Hematopoietic multipotent progenitor cell treated with erythropoietin and hydrocortisone succinate and interleukin-3 and kit ligand, for 6 days (in vitro differentiated cells): Measurements from ENCODE around the gene ABCB6.
"Not testable (repeated sequence)": the region's sequence is repeated elsewhere in the genome, so short reads cannot be mapped to it uniquely, and the experiment has no call there.

Experiments used
- DNase-seq: peaks from one replicate; pipeline ENCODE4 v3.0.0-alpha.2; 2015

ABCB6 gene

DNA sequence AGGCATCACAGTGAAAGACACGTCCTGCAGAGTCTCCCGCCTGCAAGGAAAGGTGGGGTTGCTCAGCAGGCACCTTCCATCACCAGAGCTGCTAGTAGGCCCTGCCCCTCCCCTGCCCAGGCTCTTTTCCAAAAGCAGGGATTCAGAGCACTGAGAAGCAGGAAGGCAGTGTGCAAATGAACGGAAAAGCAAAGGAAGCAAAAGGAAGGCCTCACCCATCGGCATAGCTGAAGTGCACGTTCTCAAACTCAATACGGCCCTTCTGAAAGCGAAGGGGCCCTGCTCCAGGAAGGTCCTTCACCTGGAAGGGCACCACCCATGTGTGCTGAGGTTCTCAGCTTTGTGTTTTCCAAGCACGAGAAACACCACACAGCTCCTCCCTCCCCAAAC lies 5.7 kb downstream of the ABCB6 start:
- no peak for DNase-seq

GRCh38 chr2:219210886-219211362 lies 7.8 kb downstream of the ABCB6 start:
- no peak for DNase-seq

GRCh38 chr2:219210196-219210885 lies 8.4 kb downstream of the ABCB6 start:
- DNase-seq, result no peak

- peak; percentile 49 for DNase-seq
Measured at GRCh38 chr2:219209236-219210195, 9.2 kb downstream of the ABCB6 start.

- DNase-seq, result peak; percentile 31
Measured at GRCh38 chr2:219207884-219208740, 10.6 kb downstream of the ABCB6 start.

DNA sequence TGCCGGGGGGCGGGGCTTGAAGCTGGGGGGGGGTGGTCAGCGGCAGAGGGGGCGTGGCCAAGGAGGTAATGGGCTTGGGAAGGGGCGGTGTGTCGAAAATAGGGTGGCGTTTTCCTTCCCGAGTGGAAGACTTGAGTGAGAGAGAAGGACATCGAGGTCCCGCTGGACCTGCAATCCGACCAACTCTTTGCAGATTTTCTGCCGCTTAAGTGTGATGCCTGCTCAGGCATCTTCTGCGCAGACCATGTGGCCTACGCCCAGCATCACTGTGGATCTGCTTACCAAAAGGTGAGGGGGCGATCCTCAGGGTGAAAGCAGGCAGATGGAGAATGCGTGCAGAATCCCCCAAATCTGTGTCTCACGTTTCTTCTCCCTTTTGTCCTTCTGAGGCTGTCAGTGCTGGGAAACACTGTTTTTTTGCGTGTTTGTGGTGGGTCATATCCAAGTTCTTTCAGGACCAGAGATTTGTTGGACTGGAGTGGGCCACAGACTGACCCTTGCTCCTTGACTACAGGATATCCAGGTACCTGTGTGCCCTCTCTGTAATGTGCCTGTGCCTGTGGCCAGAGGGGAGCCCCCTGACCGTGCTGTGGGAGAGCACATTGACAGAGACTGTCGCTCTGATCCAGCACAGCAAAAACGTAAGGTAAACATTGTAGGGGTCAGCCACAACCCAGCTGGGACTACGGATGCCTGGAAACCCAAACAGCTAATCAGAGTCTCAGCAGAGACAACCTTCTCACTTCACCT lies 11.4 kb downstream of the ABCB6 start:
- DNase-seq, result no peak

DNA sequence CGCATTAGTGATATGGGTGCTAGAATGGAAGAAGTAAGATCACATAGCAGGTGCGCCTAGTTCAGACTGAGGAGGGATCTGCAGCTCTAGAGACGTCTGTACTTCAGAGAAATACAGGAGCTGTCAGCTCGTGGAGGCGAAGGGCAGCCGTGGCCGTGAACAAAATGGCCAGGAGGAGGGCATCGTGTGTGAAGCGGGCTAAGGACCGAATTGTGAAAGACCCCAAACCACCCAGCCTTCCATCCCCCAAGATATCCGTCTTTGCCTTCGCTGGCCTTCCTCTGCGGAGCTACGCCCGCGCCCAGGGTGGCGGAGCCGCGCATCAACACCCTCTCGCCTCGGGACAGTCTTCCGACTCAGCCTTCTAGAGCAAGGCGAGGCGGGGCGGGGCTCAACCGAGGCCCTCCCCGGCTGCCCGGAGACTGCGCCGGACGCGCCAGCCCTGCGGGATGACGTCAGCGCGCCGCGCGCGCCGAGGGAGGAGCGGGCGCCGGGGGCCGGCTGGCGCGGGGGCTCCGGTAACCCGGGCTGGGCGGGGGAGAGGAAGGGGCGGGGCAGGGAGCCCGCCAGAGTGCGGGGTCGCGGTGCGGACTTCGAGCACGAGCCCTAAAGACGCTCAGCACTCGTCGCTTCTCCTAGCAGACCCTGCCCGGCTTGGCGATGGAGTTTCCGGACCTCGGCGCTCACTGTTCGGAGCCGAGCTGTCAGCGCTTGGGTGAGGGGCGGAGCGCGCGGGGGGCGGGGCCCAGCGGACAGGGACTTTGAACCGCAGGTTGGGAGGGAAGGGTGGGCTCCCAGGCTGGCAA lies 12.2 kb downstream of the ABCB6 start, which contains the start of gene ZFAND2B:
Gene ZFAND2B, plus strand, starts transcription at position 455 of the 806 bp plus-strand sequence. Its CDS starts 206 bp downstream, at position 661.
- peak; percentile 97 for DNase-seq

GRCh38 chr2:219205981-219206327 lies 12.8 kb downstream of the ABCB6 start:
- DNase-seq, result no peak

- peak; percentile 0 for DNase-seq
Measured at GRCh38 chr2:219205165-219205538, 13.6 kb downstream of the ABCB6 start.

GRCh38 chr2:219204425-219205164 lies 14.2 kb downstream of the ABCB6 start:
- peak; percentile 3 for DNase-seq

DNA sequence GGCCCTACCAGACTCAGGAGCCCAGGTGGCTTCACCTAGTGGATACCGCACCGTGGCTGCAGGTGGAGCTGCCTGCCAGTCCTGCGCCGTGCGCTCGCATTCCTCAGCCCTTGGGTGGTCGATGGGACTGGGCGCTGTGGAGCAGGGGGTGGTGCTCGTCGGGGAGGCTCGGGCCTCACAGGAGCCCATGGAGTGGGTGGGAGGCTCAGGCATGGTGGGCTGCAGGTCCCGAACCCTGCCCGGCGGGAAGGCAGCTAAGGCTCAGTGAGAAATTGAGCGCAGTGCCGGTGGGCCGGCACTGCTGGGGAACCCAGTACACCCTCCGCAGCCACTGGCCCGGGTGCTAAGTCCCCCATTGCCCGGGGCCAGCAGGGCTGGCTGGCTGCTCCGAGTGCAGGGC lies 17.4 kb downstream of the ABCB6 start:
- not testable (repeated sequence) for DNase-seq

DNA sequence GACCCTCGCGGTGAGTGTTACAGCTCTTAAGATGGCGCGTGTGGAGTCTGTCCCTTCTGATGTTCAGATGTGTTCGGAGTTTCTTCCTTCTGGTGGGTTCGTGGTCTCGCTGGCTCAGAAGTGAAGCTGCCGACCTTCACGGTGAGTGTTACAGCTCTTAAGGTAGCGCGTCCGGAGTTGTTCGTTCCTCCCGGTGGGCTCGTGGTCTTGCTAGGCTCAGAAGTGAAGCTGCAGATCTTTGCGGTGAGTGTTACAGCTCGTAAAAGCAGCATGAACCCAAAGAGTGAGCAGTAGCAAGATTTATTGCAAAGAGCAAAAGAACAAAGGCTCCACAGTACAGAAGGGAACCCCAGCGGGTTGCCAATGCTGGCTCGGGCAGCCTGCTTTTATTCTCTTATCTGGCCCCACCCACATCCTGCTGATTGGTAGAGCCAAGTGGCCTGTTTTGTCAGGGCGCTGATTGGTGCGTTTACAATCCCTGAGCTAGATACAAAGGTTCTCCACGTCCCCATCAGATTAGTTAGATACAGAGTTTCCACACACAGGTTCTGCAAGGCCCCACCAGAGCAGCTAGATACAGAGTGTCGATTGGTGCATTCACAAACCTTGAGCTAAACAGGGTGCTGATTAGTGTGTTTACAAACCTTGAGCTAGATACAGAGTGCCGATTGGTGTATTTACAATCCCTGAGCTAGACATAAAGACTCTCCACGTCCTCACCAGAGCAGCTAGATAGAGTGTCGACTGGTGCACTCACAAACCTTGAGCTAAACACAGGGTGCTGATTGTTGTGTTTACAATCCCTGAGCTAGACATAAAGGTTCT lies 18.0 kb downstream of the ABCB6 start:
- DNase-seq, result peak; percentile 0

- DNase-seq, result peak; percentile 0
Measured at GRCh38 chr2:219199470-219200211, 19.1 kb downstream of the ABCB6 start.

- no peak for DNase-seq
Measured at GRCh38 chr2:219198974-219199373, 19.8 kb downstream of the ABCB6 start.

GRCh38 chr2:219197388-219197787 lies 21.4 kb downstream of the ABCB6 start:
- DNase-seq, result no peak

DNA sequence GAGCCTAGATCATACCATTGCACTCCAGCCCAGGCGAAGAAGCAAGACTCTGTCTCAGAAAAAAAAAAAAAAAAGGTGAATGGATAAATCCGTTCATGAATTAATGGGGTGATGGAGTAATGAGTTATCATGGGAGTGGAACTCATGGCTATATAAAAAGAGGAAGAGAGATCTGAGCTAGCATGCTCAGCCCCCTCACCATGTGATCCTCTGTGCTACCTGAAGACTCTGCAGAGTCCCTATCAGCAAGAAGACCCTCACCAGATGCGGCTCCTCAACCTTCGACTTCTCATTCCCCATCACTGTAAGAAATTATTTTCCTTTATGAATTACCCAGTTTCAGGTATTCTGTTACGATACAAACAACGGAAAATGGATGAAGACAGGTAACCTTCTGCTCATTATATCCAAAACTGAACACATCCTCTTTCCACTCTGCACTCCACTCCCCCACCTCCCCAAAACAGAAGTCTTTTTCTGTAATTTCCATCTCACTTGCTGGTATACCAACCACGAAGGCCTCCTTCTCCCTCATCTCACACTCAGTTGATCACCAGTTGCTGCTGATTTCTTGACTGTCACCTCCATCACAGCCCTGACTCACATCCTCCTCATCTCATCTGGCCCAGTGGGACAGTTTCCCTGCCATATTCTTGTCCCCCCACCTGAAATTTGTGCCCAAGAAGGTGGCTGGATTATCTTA lies 31.9 kb downstream of the ABCB6 start:
- DNase-seq, result no peak

GRCh38 chr2:219184121-219184520 lies 34.6 kb downstream of the ABCB6 start:
- no peak for DNase-seq

DNA sequence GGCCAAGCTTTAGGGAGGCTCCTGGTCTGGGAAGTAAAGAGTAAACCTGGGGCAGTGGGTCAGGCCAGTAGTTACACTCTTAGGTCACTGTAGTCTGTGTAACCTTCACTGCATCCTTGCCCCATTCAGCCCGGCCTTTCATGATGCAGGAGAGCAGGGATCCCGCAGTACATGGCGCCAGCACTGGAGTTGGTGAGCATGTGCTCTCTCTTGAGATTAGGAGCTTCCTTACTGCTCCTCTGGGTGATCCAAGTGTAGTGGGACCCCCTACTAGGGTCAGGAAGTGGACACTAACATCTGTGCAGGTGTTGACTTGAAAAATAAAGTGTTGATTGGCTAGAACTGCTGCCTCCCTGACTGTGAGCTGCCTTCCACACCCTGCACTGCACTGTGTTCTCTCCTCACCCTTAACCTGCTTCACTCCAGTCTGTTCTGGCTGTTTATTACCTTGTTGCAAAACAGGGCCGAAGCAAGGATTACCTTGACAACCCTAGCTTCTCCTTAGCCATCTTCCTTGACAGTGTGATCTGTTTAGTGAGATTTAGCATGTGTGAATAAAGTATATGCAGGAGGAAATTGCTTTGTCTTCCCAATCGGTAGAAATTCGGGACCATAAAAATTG lies 35.5 kb downstream of the ABCB6 start:
- DNase-seq, result no peak
